BE2C (cell line): Measurements from ENCODE around the gene CYP19A1.

Experiments used
- DNase-seq: peaks from one replicate; pipeline ENCODE4 v3.0.0-alpha.2; 2020
- H3K27me3 ChIP-seq: fragments of 250-450 bp; sonication (Bioruptor Pico); 2 replicates; pipeline ENCODE4 v1.5.1; 2020; ENCODE audit warnings: mild to moderate bottlenecking
- H3K36me3 ChIP-seq: fragments of 250-450 bp; sonication (Bioruptor Pico); 2 replicates; pipeline ENCODE4 v1.5.1; 2020; ENCODE audit warnings: mild to moderate bottlenecking
- H3K4me1 ChIP-seq: fragments of 250-450 bp; sonication (Bioruptor Pico); 2 replicates; pipeline ENCODE4 v1.5.1; 2020
- H3K4me3 ChIP-seq: 2 replicates; pipeline ENCODE4 v1.5.1; 2011; ENCODE audit warnings: low read depth, low read length
- H3K9me3 ChIP-seq: fragments of 250-450 bp; sonication (Bioruptor Pico); 2 replicates; pipeline ENCODE4 v1.5.1; 2020
- CTCF ChIP-seq: IDR thresholded peaks from 2 replicates; pipeline ENCODE4 v1.5.1; 2012; ENCODE audit warnings: mild to moderate bottlenecking, low read depth, low read length

CYP19A1 gene

GRCh38 chr15:51237816-51238215 is 100.6 kb downstream of the CYP19A1 start:
- Histone ChIP-seq H3K9me3 (no peaks in the 10 kb centered on the region; the same call in 1 of the 2 replicates), H3K4me3 (no peak overlapping the region), H3K4me1 (peaks cover 2% of the 10 kb centered on the region), H3K36me3 (no peaks in the 10 kb centered on the region), H3K27me3 (no peaks in the 10 kb centered on the region)
- TF ChIP-seq CTCF: no peak
- no peak for DNase-seq

- H3K27me3 ChIP-seq: 0 out of 2 replicates have a peak, but pooled peaks cover 3% of the 10 kb centered on the region
- H3K9me3 ChIP-seq: no peaks in the 10 kb centered on the region; the same call in 1 of the 2 replicates
- peaks cover 8% of the 10 kb centered on the region for H3K4me1 ChIP-seq
- H3K36me3 ChIP-seq: no peaks in the 10 kb centered on the region
- no peak for DNase-seq
- no peak overlapping the region for H3K4me3 ChIP-seq
- TF ChIP-seq CTCF: no peak
Measured at GRCh38 chr15:51234176-51234927, 104.0 kb downstream of the CYP19A1 start.

GRCh38 chr15:51232581-51232980 is 105.8 kb downstream of the CYP19A1 start:
- DNase-seq: no peak
- Histone ChIP-seq H3K27me3 (0 out of 2 replicates have a peak, but pooled peaks cover 3% of the 10 kb centered on the region), H3K36me3 (no peaks in the 10 kb centered on the region), H3K4me3 (no peak overlapping the region), H3K4me1 (peaks cover 19% of the 10 kb centered on the region), H3K9me3 (no peaks in the 10 kb centered on the region; the same call in 1 of the 2 replicates)
- no peak for TF ChIP-seq CTCF

GRCh38 chr15:51229907-51230330 is 108.5 kb downstream of the CYP19A1 start:
- peak; percentile 47 for DNase-seq
- Histone ChIP-seq H3K27me3 (0 out of 2 replicates have a peak, but pooled peaks cover 3% of the 10 kb centered on the region), H3K36me3 (no peaks in the 10 kb centered on the region), H3K9me3 (no peaks in the 10 kb centered on the region), H3K4me1 (peaks cover 19% of the 10 kb centered on the region), H3K4me3 (no peak overlapping the region)
- TF ChIP-seq CTCF: peak; percentile 64

- Histone ChIP-seq H3K9me3 (no peaks in the 10 kb centered on the region), H3K4me1 (peaks cover 19% of the 10 kb centered on the region), H3K36me3 (no peaks in the 10 kb centered on the region), H3K27me3 (0 out of 2 replicates have a peak, but pooled peaks cover 3% of the 10 kb centered on the region), H3K4me3 (no peak overlapping the region)
- DNase-seq: peak; percentile 42
- TF ChIP-seq CTCF: no peak
Measured at GRCh38 chr15:51227940-51228732, 110.3 kb downstream of the CYP19A1 start.
